ENCODE results near the gene AURKA. TPM values are rescaled to one million over a fixed set of nuclear protein-coding genes. Genes with fewer than 3 reads are reported as not detected.
"Not testable (repeated sequence)": the region's sequence is repeated elsewhere in the genome, so short reads cannot be mapped to it uniquely, and the experiment has no call there.

AURKA gene
- total RNA-seq, 1 experiment from 2014 or later: 115 TPM

DNA sequence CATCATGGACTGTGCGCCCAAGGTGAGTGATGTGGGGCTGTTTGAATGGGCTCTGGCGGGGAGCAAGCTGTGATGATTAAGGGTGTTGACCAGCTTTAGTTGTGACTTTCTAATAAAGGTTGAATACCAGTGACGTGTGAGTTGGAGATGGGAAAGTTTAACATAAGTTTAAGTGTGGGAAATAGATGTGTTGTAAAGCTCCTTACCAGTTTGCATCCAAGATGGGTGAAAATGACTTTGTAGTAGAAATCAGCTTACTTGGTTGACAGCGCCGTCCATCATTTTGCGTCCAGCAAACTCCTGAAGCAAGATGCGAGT lies 20.4 kb upstream of the AURKA start:
- Histone ChIP-seq H3K36me3 (ENCODE audit: control insufficient read depth, insufficient read depth, low read length) (0 out of 2 replicates have a peak, but pooled peaks cover 2% of the 10 kb centered on the region), H3K4me1 (ENCODE audit: control insufficient read depth, insufficient read depth, low read length) (no peaks in the 10 kb centered on the region), H3K9me3 (ENCODE audit: control insufficient read depth, insufficient read depth, low read depth, low read length) (no peaks in the 10 kb centered on the region), H3K27ac (ENCODE audit: low read length) (no peak overlapping the region), H3K27me3 (ENCODE audit: control insufficient read depth, insufficient read depth, low read length) (no peaks in the 10 kb centered on the region), H3K4me3 (ENCODE audit: low read depth in 2 of 2, low read length in 2 of 2) (no peak overlapping the region)
- in situ Hi-C loops (cut with HindIII; ENCODE audit: low pct_unique_long_range_greater_than_20kb, low sequenced_read_pairs) (no loop called here), intact Hi-C loops (cut with micrococcal nuclease; ENCODE audit: unreplicated experiment) (no loop called here)
- DNase-seq (ENCODE audit: low read depth, low spot score): no peak
- CTCF ChIA-PET: no interaction called here
- POLR2A ChIA-PET: interaction anchor here (0.5 kb wide), 1 partner anchor 12 kb away, joined by 6 read pairs; no protein-coding TSS in a partner anchor
- ATAC-seq: no peak
- no TSS peak for BruUV-seq (replicated peaks)
- TF ChIP-seq CTCF (IDR thresholded peaks at IDR 0.05) (no peak), POLR2AphosphoS5 (IDR thresholded peaks at IDR 0.05; ENCODE audit: low read depth, low read length) (no peak), TCF7L2 (IDR thresholded peaks at IDR 0.05; ENCODE audit: low read depth, low read length) (no peak), SIN3A (IDR thresholded peaks at IDR 0.05; ENCODE audit: borderline replicate concordance, insufficient read depth, low read depth, low read length) (no peak)
- TF ChIP-seq, protein P1, sequence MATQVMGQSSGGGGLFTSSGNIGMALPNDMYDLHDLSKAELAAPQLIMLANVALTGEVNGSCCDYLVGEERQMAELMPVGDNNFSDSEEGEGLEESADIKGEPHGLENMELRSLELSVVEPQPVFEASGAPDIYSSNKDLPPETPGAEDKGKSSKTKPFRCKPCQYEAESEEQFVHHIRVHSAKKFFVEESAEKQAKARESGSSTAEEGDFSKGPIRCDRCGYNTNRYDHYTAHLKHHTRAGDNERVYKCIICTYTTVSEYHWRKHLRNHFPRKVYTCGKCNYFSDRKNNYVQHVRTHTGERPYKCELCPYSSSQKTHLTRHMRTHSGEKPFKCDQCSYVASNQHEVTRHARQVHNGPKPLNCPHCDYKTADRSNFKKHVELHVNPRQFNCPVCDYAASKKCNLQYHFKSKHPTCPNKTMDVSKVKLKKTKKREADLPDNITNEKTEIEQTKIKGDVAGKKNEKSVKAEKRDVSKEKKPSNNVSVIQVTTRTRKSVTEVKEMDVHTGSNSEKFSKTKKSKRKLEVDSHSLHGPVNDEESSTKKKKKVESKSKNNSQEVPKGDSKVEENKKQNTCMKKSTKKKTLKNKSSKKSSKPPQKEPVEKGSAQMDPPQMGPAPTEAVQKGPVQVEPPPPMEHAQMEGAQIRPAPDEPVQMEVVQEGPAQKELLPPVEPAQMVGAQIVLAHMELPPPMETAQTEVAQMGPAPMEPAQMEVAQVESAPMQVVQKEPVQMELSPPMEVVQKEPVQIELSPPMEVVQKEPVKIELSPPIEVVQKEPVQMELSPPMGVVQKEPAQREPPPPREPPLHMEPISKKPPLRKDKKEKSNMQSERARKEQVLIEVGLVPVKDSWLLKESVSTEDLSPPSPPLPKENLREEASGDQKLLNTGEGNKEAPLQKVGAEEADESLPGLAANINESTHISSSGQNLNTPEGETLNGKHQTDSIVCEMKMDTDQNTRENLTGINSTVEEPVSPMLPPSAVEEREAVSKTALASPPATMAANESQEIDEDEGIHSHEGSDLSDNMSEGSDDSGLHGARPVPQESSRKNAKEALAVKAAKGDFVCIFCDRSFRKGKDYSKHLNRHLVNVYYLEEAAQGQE (IDR thresholded peaks at IDR 0.05; ENCODE audit: insufficient read depth in 1 of 2, low read depth in 2 of 2, low read length in 1 of 2): no peak

GRCh38 chr20:56411759-56412472 lies 19.9 kb upstream of the AURKA start, which contains the start of gene CASS4:
Gene CASS4 (plus strand): TSS chr20:56412260. CDS start chr20:56412459, 199 bp downstream.
- ATAC-seq (no peak), DNase-seq (ENCODE audit: low read depth, low spot score) (no peak)
- no peak for TF ChIP-seq POLR2AphosphoS5 (IDR thresholded peaks at IDR 0.05; ENCODE audit: low read depth, low read length)
- TF ChIP-seq, protein P1 (IDR thresholded peaks at IDR 0.05; ENCODE audit: insufficient read depth in 1 of 2, low read depth in 2 of 2, low read length in 1 of 2): no peak
- no peak for TF ChIP-seq TCF7L2 (IDR thresholded peaks at IDR 0.05; ENCODE audit: low read depth, low read length)
- no peak for TF ChIP-seq CTCF (IDR thresholded peaks at IDR 0.05)
- Histone ChIP-seq H3K4me3 (ENCODE audit: low read depth in 2 of 2, low read length in 2 of 2) (no peak within 1 kb of the TSS), H3K27me3 (ENCODE audit: control insufficient read depth, insufficient read depth, low read length) (no peaks in the 10 kb centered on the region), H3K9me3 (ENCODE audit: control insufficient read depth, insufficient read depth, low read depth, low read length) (no peaks in the 10 kb centered on the region), H3K36me3 (ENCODE audit: control insufficient read depth, insufficient read depth, low read length) (peaks cover 4% of the 10 kb centered on the region; the same call in 1 of the 2 replicates), H3K27ac (ENCODE audit: low read length) (no peak within 1 kb of the TSS), H3K4me1 (ENCODE audit: control insufficient read depth, insufficient read depth, low read length) (no peaks in the 10 kb centered on the region)
- intact Hi-C loops (cut with micrococcal nuclease; ENCODE audit: unreplicated experiment): no loop called here
- in situ Hi-C loops (cut with HindIII; ENCODE audit: low pct_unique_long_range_greater_than_20kb, low sequenced_read_pairs): no loop called here
- CTCF ChIA-PET: no interaction called here
- BruUV-seq (replicated peaks): no TSS peak
- POLR2A ChIA-PET: interaction anchor here (0.7 kb wide), 1 partner anchor 216 kb away, joined by 3 read pairs; no protein-coding TSS in a partner anchor

GRCh38 chr20:56411287-56411686 lies 19.3 kb upstream of the AURKA start:
- ATAC-seq; intact Hi-C loops (cut with micrococcal nuclease; ENCODE audit: unreplicated experiment); H3K27me3 ChIP-seq (ENCODE audit: control insufficient read depth, insufficient read depth, low read length); H3K36me3 ChIP-seq (ENCODE audit: control insufficient read depth, insufficient read depth, low read length); BruUV-seq (replicated peaks); H3K4me3 ChIP-seq (ENCODE audit: low read depth in 2 of 2, low read length in 2 of 2); H3K9me3 ChIP-seq (ENCODE audit: control insufficient read depth, insufficient read depth, low read depth, low read length); in situ Hi-C loops (cut with HindIII; ENCODE audit: low pct_unique_long_range_greater_than_20kb, low sequenced_read_pairs); H3K4me1 ChIP-seq (ENCODE audit: control insufficient read depth, insufficient read depth, low read length); CTCF ChIA-PET; H3K27ac ChIP-seq (ENCODE audit: low read length); DNase-seq (ENCODE audit: low read depth, low spot score): not testable (repeated sequence)
- POLR2A ChIA-PET: interaction anchor here (0.7 kb wide), 1 partner anchor 217 kb away, joined by 3 read pairs; no protein-coding TSS in a partner anchor

Measured in Panc1 (cell line).